ENCODE data around the gene FXR1.

GRCh38 chr3:180987344-180987743 lies 74.9 kb downstream of the FXR1 start:
- no peak for TF ChIP-seq CTCF (conservative IDR thresholded peaks at IDR 0.05 in 1 of 2, IDR thresholded peaks at IDR 0.05 in 1 of 2; ENCODE audit: low read depth in 1 of 2, low read length in 2 of 2)
- TF ChIP-seq EZH2 (IDR thresholded peaks at IDR 0.05; ENCODE audit: low read length, missing control alignments) = no peak

Data from fibroblast of lung (primary cell).